ENCODE results near the gene SMTNL1.
A peak's percentile ranks its signal among the peaks of the same experiment; 100 is the strongest.

GRCh38 chr11:57566005-57566904, 28.9 kb downstream of the SMTNL1 start:
- TF ChIP-seq POLR2AphosphoS5 (IDR thresholded peaks at IDR 0.05) (peak in 2 of 3 donors; percentile 35 to 49), CTCF (IDR thresholded peaks at IDR 0.05) (no peak), EP300 (IDR thresholded peaks at IDR 0.05; ENCODE audit: low read depth) (no peak), POLR2A (IDR thresholded peaks at IDR 0.05) (no peak)
